Measurements from ENCODE around the gene DMXL2.

DNA sequence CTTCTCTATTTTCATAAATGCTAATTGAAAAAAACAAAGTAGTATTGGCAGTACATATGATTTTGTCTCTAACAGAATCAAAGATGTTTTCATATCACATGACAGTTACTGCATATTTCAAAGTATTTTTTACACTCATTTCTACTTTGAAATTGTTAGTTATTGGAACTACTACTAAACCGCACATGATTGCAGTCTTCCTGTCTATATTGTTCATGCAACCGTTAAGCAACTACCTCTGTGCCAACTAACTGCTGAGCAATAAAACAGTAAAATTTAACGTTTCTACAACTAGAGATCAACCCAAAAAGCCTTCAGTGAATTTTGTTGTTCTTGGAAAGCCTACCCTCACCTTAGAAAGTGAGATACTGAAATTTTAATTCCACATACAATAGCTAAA lies 64.2 kb downstream of the DMXL2 start:
- TF ChIP-seq RAD21 (IDR thresholded peaks at IDR 0.05; ENCODE audit: low read length) (no peak), RFX5 (IDR thresholded peaks at IDR 0.05; ENCODE audit: low read length) (no peak), EP300 (IDR thresholded peaks at IDR 0.05; ENCODE audit: borderline replicate concordance in 1 of 2, low read depth in 1 of 2, low read length in 1 of 2) (no peak), YY1 (IDR thresholded peaks at IDR 0.05; ENCODE audit: low read depth) (no peak), EZH2phosphoT487 (IDR thresholded peaks at IDR 0.05; ENCODE audit: borderline replicate concordance, low read depth) (no peak), RCOR1 (IDR thresholded peaks at IDR 0.05; ENCODE audit: low read length) (no peak)
- TF ChIP-seq, protein P1, sequence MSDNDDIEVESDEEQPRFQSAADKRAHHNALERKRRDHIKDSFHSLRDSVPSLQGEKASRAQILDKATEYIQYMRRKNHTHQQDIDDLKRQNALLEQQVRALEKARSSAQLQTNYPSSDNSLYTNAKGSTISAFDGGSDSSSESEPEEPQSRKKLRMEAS (IDR thresholded peaks at IDR 0.05; ENCODE audit: low read depth), result no peak
- TF ChIP-seq, protein P2, sequence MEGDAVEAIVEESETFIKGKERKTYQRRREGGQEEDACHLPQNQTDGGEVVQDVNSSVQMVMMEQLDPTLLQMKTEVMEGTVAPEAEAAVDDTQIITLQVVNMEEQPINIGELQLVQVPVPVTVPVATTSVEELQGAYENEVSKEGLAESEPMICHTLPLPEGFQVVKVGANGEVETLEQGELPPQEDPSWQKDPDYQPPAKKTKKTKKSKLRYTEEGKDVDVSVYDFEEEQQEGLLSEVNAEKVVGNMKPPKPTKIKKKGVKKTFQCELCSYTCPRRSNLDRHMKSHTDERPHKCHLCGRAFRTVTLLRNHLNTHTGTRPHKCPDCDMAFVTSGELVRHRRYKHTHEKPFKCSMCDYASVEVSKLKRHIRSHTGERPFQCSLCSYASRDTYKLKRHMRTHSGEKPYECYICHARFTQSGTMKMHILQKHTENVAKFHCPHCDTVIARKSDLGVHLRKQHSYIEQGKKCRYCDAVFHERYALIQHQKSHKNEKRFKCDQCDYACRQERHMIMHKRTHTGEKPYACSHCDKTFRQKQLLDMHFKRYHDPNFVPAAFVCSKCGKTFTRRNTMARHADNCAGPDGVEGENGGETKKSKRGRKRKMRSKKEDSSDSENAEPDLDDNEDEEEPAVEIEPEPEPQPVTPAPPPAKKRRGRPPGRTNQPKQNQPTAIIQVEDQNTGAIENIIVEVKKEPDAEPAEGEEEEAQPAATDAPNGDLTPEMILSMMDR (IDR thresholded peaks at IDR 0.05), result no peak
- TF ChIP-seq, protein P3, sequence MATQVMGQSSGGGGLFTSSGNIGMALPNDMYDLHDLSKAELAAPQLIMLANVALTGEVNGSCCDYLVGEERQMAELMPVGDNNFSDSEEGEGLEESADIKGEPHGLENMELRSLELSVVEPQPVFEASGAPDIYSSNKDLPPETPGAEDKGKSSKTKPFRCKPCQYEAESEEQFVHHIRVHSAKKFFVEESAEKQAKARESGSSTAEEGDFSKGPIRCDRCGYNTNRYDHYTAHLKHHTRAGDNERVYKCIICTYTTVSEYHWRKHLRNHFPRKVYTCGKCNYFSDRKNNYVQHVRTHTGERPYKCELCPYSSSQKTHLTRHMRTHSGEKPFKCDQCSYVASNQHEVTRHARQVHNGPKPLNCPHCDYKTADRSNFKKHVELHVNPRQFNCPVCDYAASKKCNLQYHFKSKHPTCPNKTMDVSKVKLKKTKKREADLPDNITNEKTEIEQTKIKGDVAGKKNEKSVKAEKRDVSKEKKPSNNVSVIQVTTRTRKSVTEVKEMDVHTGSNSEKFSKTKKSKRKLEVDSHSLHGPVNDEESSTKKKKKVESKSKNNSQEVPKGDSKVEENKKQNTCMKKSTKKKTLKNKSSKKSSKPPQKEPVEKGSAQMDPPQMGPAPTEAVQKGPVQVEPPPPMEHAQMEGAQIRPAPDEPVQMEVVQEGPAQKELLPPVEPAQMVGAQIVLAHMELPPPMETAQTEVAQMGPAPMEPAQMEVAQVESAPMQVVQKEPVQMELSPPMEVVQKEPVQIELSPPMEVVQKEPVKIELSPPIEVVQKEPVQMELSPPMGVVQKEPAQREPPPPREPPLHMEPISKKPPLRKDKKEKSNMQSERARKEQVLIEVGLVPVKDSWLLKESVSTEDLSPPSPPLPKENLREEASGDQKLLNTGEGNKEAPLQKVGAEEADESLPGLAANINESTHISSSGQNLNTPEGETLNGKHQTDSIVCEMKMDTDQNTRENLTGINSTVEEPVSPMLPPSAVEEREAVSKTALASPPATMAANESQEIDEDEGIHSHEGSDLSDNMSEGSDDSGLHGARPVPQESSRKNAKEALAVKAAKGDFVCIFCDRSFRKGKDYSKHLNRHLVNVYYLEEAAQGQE (IDR thresholded peaks at IDR 0.05; ENCODE audit: low read depth, low read length), result no peak

All from SK-N-SH (cell line).